GM12801 (cell line): Measurements from ENCODE around the gene CTDSPL.

ENCODE experiments used
- TF ChIP-seq, protein P1 (sequence below): IDR thresholded peaks from one replicate; pipeline ENCODE4 v1.5.1; 2011; ENCODE audit warnings: control low read depth; ENCODE audit not compliant: insufficient read length; ENCODE audit errors: extremely low read depth

Gene CTDSPL

DNA sequence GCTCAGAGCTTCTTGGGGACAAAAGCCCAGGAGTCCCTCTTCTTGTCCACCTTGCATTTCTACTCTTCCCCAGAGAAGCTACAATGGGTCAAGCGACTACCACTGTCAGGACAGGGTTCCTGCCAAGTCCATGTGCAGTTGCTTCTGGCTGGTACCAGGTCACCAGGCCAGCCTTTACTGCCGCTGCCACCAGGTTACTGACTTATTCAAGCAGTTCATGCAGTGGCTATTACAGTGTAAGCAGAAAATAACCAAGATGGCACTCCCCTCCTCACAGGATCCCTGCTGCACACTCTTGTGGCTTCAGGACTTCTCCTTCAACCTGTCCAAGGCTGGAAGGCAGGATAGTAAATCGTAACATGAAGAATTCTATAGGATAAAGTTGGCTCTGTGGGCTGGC is 42.1 kb downstream of the CTDSPL start:
- TF ChIP-seq, protein P1, sequence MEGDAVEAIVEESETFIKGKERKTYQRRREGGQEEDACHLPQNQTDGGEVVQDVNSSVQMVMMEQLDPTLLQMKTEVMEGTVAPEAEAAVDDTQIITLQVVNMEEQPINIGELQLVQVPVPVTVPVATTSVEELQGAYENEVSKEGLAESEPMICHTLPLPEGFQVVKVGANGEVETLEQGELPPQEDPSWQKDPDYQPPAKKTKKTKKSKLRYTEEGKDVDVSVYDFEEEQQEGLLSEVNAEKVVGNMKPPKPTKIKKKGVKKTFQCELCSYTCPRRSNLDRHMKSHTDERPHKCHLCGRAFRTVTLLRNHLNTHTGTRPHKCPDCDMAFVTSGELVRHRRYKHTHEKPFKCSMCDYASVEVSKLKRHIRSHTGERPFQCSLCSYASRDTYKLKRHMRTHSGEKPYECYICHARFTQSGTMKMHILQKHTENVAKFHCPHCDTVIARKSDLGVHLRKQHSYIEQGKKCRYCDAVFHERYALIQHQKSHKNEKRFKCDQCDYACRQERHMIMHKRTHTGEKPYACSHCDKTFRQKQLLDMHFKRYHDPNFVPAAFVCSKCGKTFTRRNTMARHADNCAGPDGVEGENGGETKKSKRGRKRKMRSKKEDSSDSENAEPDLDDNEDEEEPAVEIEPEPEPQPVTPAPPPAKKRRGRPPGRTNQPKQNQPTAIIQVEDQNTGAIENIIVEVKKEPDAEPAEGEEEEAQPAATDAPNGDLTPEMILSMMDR: no peak

DNA sequence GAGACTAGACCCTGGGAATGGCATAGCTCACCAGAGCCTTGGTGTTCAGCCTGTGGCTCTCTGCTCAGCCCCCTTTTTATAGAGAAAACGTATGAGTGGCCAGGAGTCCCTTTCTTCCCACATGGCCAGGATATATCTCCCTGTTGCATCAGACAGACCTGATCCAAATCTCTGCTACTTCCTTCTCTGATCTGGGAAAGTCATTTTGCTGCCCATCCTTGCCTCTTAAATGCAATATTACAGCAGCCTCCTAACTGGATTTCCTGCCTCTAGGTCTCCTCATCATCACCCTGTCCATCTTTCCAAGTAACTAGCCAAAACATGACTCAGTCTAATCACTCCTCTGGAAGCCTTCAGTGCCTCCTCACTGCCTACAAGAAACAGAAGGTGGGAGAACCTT is 42.9 kb downstream of the CTDSPL start:
- TF ChIP-seq, protein P1: no peak

DNA sequence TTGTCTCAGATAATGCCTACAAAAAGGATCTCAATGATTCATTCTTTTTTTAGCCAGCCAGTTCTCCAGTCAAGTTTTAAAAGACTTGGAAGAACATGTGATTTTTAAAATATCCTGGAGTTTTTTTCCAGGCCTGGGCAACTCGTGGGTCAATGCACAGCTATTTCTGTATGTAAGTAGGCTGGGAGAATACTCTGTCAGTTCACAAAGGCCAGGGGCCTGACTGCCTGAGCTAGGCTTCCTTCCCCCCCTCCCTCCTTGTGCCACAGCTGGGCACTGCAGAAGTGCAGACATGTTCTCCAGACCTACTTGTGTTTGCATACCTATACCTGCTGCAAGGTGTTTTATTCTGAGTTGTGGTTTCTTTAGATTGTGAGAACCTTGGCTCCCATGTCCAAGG is 43.7 kb downstream of the CTDSPL start:
- TF ChIP-seq, protein P1: no peak

DNA sequence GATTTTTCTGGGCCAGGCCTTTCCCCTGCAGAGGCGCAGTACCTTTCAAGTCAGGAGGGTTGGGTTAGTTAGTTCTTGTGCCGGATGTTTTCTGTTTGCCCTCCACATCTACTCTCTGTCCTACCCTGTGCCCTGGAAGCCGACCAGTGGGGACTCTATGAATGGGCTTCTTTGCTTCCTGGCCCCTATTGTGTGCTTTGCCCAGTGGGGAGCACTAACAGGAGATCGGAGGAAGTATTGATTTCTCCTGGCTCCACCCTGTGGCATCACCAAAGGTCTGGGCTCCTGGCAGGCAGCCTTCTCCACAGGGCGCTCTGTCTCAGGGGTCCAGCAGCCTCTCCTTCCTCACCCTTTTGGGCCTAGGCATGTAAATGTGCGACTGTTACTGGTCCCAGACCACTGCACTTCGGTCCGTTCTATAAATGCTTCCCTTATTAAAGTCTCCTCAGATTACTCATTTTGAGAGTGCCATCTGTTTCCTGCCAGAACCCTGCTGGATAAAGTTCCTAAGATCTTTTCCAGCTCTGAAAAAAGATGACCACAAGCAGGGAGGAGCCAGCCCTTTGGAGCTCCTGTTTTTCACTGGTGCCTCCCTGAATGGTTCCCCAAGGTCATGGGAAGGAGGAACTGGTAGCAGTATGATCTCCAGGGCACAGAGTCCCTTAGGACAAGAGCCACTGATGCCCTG is 44.5 kb downstream of the CTDSPL start:
- TF ChIP-seq, protein P1: no peak

DNA sequence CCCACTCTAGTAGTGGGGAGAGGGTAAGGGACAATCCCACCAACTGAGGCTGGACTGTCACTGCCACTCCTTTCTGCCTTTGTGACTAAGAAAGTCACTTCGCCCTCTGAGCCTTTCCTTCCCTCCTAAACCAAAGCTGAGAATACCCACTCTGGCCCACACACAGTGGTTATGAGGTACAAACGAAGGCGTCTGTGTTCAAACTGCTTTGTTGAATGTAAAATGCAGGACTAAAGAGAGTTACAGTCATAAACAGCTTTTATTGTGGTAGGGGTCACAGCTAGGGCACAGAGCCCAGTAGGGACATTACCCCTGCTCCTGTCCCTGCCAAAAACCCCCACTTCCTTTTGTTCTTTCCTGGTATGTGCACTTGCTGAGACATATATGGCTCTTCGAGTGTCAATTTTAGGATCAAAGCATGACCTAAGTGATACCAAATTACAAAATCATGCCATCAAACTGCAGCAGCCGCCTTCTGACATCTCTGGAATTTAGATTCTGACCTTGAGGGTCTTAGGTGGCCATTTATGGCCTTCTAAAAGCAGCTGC is 45.1 kb downstream of the CTDSPL start:
- TF ChIP-seq, protein P1: no peak

DNA sequence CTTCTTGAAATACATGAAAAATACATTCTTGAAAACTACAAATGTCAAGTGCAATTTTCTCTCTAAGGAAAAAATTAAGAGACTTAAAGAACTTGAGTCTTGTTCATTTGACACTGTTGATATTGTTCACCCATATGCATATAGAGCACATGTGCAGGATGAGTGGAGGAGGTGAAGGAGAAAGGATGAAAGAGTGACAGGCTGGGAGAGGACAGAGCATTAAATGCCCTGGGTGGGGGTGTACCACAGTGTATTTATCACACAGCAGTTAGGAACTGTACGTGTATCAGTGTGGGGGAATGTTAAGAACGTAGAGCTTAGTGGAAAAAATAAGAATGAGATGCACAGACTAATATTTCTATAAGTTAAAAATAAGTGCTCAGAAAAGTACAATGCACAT is 45.7 kb downstream of the CTDSPL start:
- TF ChIP-seq, protein P1: no peak

DNA sequence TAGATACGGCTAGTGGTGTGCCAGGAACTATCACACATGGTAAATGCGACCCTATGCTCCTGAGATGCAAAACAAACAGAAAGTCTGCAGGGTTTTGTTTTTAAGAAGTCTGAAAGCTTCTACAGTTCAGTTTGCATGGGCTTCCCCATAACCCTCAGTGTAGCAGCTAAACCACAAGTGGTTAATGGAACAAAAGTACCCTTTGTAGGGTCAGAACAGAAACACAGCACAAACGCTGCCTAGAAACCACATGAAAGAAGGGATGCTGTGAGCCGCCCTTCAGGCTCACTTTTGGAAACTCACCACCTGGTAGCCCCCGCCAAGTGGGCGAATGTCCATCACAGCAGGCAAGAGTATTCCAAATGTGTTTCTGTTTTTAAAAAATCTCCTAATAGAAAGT is 46.2 kb downstream of the CTDSPL start:
- TF ChIP-seq, protein P1: no peak
